Body of pancreas (tissue), 4 donors: Measurements from ENCODE around the gene ATXN7. TPM values are rescaled to one million over a fixed set of nuclear protein-coding genes. Genes with fewer than 3 reads are reported as not detected.
A peak's percentile ranks its signal among the peaks of the same experiment; 100 is the strongest.

ENCODE experiments used
- ATAC-seq: fragments of 150-250 bp; one replicate; pipeline ENCODE4 v1.9.1; 2016
- DNase-seq, 4 donors: peaks; one replicate each; pipeline ENCODE4 v3.0.0-alpha.2; 2019
- H3K27ac ChIP-seq, 4 donors: fragments of 200-600 bp; sonication (generic); 1 replicate in 3 of 4; 2 replicates in 1 of 4; pipeline versions ENCODE4 v1.5.1 to v1.6.1; 2016 to 2019; ENCODE audit warnings: mild to moderate bottlenecking in 1 of 4, mixed read lengths in 1 of 4, moderate library complexity in 1 of 4
- H3K27me3 ChIP-seq, 2 donors: fragments of 200-600 bp; sonication (generic); one replicate each; pipeline ENCODE4 v1.6.0; 2016; ENCODE audit warnings: mild to moderate bottlenecking in 1 of 2
- H3K36me3 ChIP-seq, 2 donors: fragments of 200-600 bp; sonication (generic); replicated peaks in 1 of 2; 2 replicates each; pipeline ENCODE4 v1.5.1; 2016; ENCODE audit warnings: low read depth in 2 of 2; ENCODE audit not compliant: insufficient read depth in 1 of 2
- H3K4me1 ChIP-seq: fragments of 200-600 bp; sonication (generic); one replicate; pipeline ENCODE4 v1.6.0; 2016
- H3K4me3 ChIP-seq, 2 donors: fragments of 200-600 bp; sonication (generic); 1 replicate in 1 of 2; 2 replicates in 1 of 2; pipeline ENCODE4 v1.5.1; 2016 to 2019
- H3K9me3 ChIP-seq, 3 donors: fragments of 200-600 bp; sonication (generic); 1 replicate in 2 of 3; 2 replicates in 1 of 3; pipeline ENCODE4 v1.5.1; 2016
- CTCF ChIP-seq, 7 experiments: fragments of 450-650 bp in 4 of 7; fragments of 200-600 bp in 3 of 7; sonication (generic) in 3 of 7; IDR thresholded peaks; one replicate each; pipeline ENCODE4 v1.5.1; 2016 to 2019; ENCODE audit warnings: antibody characterized with exemption in 7 of 7
- POLR2A ChIP-seq, 3 donors: fragments of 450-650 bp; IDR thresholded peaks; one replicate each; pipeline ENCODE4 v1.6.1; 2016; ENCODE audit warnings: antibody characterized with exemption in 3 of 3, mild to moderate bottlenecking in 2 of 3
- WGBS, 2 donors: methylation state at CpG; one replicate each; pipeline ENCODE4 v1.1.5; 2017; 5-methylcytosine and 5-hydroxymethylcytosine counted together
- intact Hi-C: fragments of 100-400 bp; cut with DNase I; formaldehyde crosslinking; loops from one replicate; pipeline ENCODE4 v1.15.1; 2023
- total RNA-seq, 2 donors: library from RNA; depleted of rRNA; stranded (reverse); fragments of >200 nt; gene quantifications; one replicate each; pipeline ENCODE4 v1.1.0, GENCODE V29; 2016

Gene ATXN7
- total RNA-seq, 2 donors from 2014 or later = 36.3 to 43.8 TPM

- intact Hi-C loops = no loop called here
- TF ChIP-seq POLR2A (IDR thresholded peaks at IDR 0.05) (no peak), CTCF (IDR thresholded peaks at IDR 0.05) (no peak)
- Histone ChIP-seq H3K27me3 (no peaks in the 10 kb centered on the region), H3K4me3 (no peak overlapping the region), H3K4me1 (peaks cover 12% of the 10 kb centered on the region), H3K27ac (no peak overlapping the region), H3K36me3 (no peaks in the 10 kb centered on the region), H3K9me3 (no peaks in the 10 kb centered on the region)
- WGBS, 2 donors = 78 to 81% methylated on average over 8 of the region's 8 CpGs
- DNase-seq (no peak), ATAC-seq (no peak)
Observed at GRCh38 chr3:64027658-64028057, 164.0 kb downstream of the ATXN7 start.

- no peak overlapping the region for H3K4me3 ChIP-seq
- ATAC-seq (no peak), DNase-seq (no peak)
- H3K27ac ChIP-seq = no peak overlapping the region
- no peaks in the 10 kb centered on the region for H3K27me3 ChIP-seq
- WGBS, 2 donors = 58 to 62% methylated on average over 3 of the region's 3 CpGs
- no peaks in the 10 kb centered on the region for H3K36me3 ChIP-seq
- H3K4me1 ChIP-seq = peaks cover 8% of the 10 kb centered on the region
- no peak for TF ChIP-seq POLR2A (IDR thresholded peaks at IDR 0.05)
- TF ChIP-seq CTCF (IDR thresholded peaks at IDR 0.05) = no peak
- intact Hi-C loops = no loop called here
- H3K9me3 ChIP-seq = no peaks in the 10 kb centered on the region
Observed at GRCh38 chr3:64028754-64029153, 165.1 kb downstream of the ATXN7 start.

GRCh38 chr3:64029287-64029686 is 165.6 kb downstream of the ATXN7 start:
- intact Hi-C loops = no loop called here
- Histone ChIP-seq H3K27me3 (no peaks in the 10 kb centered on the region), H3K9me3 (no peaks in the 10 kb centered on the region), H3K36me3 (no peaks in the 10 kb centered on the region), H3K4me3 (no peak overlapping the region), H3K4me1 (peaks cover 6% of the 10 kb centered on the region), H3K27ac (no peak overlapping the region)
- TF ChIP-seq CTCF (IDR thresholded peaks at IDR 0.05) (no peak), POLR2A (IDR thresholded peaks at IDR 0.05) (no peak)
- 72 to 74% methylated on average over 4 of the region's 4 CpGs for WGBS, 2 donors
- no peak for DNase-seq
- ATAC-seq = no peak

- Histone ChIP-seq H3K4me3 (no peak overlapping the region), H3K4me1 (peaks cover 6% of the 10 kb centered on the region), H3K27ac (no peak overlapping the region), H3K36me3 (no peaks in the 10 kb centered on the region), H3K27me3 (no peaks in the 10 kb centered on the region), H3K9me3 (no peaks in the 10 kb centered on the region)
- DNase-seq (peak; percentile 71 to 80 (median 76)), ATAC-seq (peak; percentile 90)
- intact Hi-C loops = loop anchor here (5.0 kb wide), 2 partner anchors 367 to 457 kb away; no protein-coding TSS in a partner anchor
- 4 to 5% methylated on average over 16 of the region's 16 CpGs for WGBS, 2 donors
- peak; percentile 65 to 95 (median 91) for TF ChIP-seq CTCF (IDR thresholded peaks at IDR 0.05)
- no peak for TF ChIP-seq POLR2A (IDR thresholded peaks at IDR 0.05)
Observed at GRCh38 chr3:64030741-64031140, 167.1 kb downstream of the ATXN7 start.
